ENCODE measurements around the gene ARMCX4.
"Not testable (repeated sequence)": the region's sequence is repeated elsewhere in the genome, so short reads cannot be mapped to it uniquely, and the experiment has no call there.

The ARMCX4 gene

GRCh38 chrX:101485212-101485949, at the start of gene ARMCX4:
Gene ARMCX4, plus strand, starts transcription at chrX:101485456. Its CDS starts 3,134 bp downstream, at chrX:101488590.
- DNase-seq, result peak; percentile 70

GRCh38 chrX:101442085-101442484, 43.2 kb upstream of the ARMCX4 start:
- DNase-seq, result no peak

GRCh38 chrX:101449279-101449678, 36.0 kb upstream of the ARMCX4 start:
- DNase-seq, result no peak

GRCh38 chrX:101450085-101450484, 35.2 kb upstream of the ARMCX4 start:
- no peak for DNase-seq

GRCh38 chrX:101450961-101451360, 34.3 kb upstream of the ARMCX4 start:
- no peak for DNase-seq

GRCh38 chrX:101452056-101452455, 33.2 kb upstream of the ARMCX4 start:
- no peak for DNase-seq

GRCh38 chrX:101460669-101461068, 24.6 kb upstream of the ARMCX4 start:
- DNase-seq, result no peak

GRCh38 chrX:101462892-101463291, 22.4 kb upstream of the ARMCX4 start:
- peak; percentile 4 for DNase-seq

- no peak for DNase-seq
Observed at GRCh38 chrX:101478366-101478765, 6.9 kb upstream of the ARMCX4 start.

GRCh38 chrX:101482296-101482695, 3.0 kb upstream of the ARMCX4 start:
- DNase-seq, result no peak

GRCh38 chrX:101483705-101484104, 1.6 kb upstream of the ARMCX4 start:
- DNase-seq, result no peak

- DNase-seq, result no peak
Observed at GRCh38 chrX:101484135-101484534, 1.1 kb upstream of the ARMCX4 start.

GRCh38 chrX:101488796-101489195, 3.5 kb downstream of the ARMCX4 start:
- DNase-seq, result no peak

- DNase-seq, result no peak
Observed at GRCh38 chrX:101491943-101492342, 6.7 kb downstream of the ARMCX4 start.

- no peak for DNase-seq
Observed at GRCh38 chrX:101493225-101493624, 8.0 kb downstream of the ARMCX4 start.

GRCh38 chrX:101502929-101503328, 17.7 kb downstream of the ARMCX4 start:
- not testable (repeated sequence) for DNase-seq

- no peak for DNase-seq
Observed at GRCh38 chrX:101507372-101507771, 22.1 kb downstream of the ARMCX4 start.

- DNase-seq, result no peak
Observed at GRCh38 chrX:101507986-101508385, 22.7 kb downstream of the ARMCX4 start.

GRCh38 chrX:101530944-101531343, 45.7 kb downstream of the ARMCX4 start:
- DNase-seq, result no peak
